Activated CD4-positive, CD25-positive, alpha-beta regulatory T cell treated with anti-CD3 and anti-CD28 coated beads, Interleukin-2, amount 50 U/mL, for 24 hours (primary cell): ENCODE data around the gene PIP5K1B.

Source experiments
- ATAC-seq, 2 donors: fragments of 150-1000 bp; cut with Tn5 transposase; one replicate each; pipeline ENCODE4 v1.10.0; 2021; ENCODE audit warnings: mild to moderate bottlenecking in 1 of 2, moderate library complexity in 1 of 2

Gene PIP5K1B

GRCh38 chr9:68739621-68740174 is 34.7 kb downstream of the PIP5K1B start:
- no peak for ATAC-seq

- no peak for ATAC-seq
Measured at GRCh38 chr9:68740561-68740960, 35.5 kb downstream of the PIP5K1B start.

- no peak for ATAC-seq
Measured at GRCh38 chr9:68741234-68741633, 36.2 kb downstream of the PIP5K1B start.

- no peak for ATAC-seq
Measured at GRCh38 chr9:68741704-68742332, 36.8 kb downstream of the PIP5K1B start.

- ATAC-seq: no peak
Measured at GRCh38 chr9:68742333-68742730, 37.3 kb downstream of the PIP5K1B start.

- ATAC-seq: no peak
Measured at GRCh38 chr9:68744426-68744825, 39.4 kb downstream of the PIP5K1B start.

- ATAC-seq: no peak
Measured at GRCh38 chr9:68746525-68746924, 41.5 kb downstream of the PIP5K1B start.

- ATAC-seq: no peak
Measured at GRCh38 chr9:68747043-68747533, 42.0 kb downstream of the PIP5K1B start.

- ATAC-seq: no peak
Measured at GRCh38 chr9:68749135-68749534, 44.1 kb downstream of the PIP5K1B start.

GRCh38 chr9:68749579-68750159 is 44.6 kb downstream of the PIP5K1B start:
- ATAC-seq: no peak

GRCh38 chr9:68750255-68750654 is 45.2 kb downstream of the PIP5K1B start:
- ATAC-seq: no peak

- ATAC-seq: no peak
Measured at GRCh38 chr9:68750786-68751185, 45.7 kb downstream of the PIP5K1B start.

- no peak for ATAC-seq
Measured at GRCh38 chr9:68751556-68751955, 46.5 kb downstream of the PIP5K1B start.

GRCh38 chr9:68755051-68755450 is 50.0 kb downstream of the PIP5K1B start:
- ATAC-seq: no peak

GRCh38 chr9:68755752-68756151 is 50.7 kb downstream of the PIP5K1B start:
- no peak for ATAC-seq

GRCh38 chr9:68759981-68760673 is 55.1 kb downstream of the PIP5K1B start:
- ATAC-seq: no peak

- no peak for ATAC-seq
Measured at GRCh38 chr9:68760674-68761333, 55.8 kb downstream of the PIP5K1B start.

- no peak for ATAC-seq
Measured at GRCh38 chr9:68762570-68762969, 57.5 kb downstream of the PIP5K1B start.

GRCh38 chr9:68763104-68763503 is 58.1 kb downstream of the PIP5K1B start:
- no peak for ATAC-seq

GRCh38 chr9:68768619-68769018 is 63.6 kb downstream of the PIP5K1B start:
- ATAC-seq: no peak

GRCh38 chr9:68769852-68770251 is 64.8 kb downstream of the PIP5K1B start:
- no peak for ATAC-seq

GRCh38 chr9:68771376-68771775 is 66.3 kb downstream of the PIP5K1B start:
- ATAC-seq: no peak
